ENCODE measurements around the gene GNG7.
"Not testable (repeated sequence)": the region's sequence is repeated elsewhere in the genome, so short reads cannot be mapped to it uniquely, and the experiment has no call there.

Gene GNG7

GRCh38 chr19:2711172-2711874, 8.8 kb upstream of the GNG7 start:
- DNase-seq = no peak

DNA sequence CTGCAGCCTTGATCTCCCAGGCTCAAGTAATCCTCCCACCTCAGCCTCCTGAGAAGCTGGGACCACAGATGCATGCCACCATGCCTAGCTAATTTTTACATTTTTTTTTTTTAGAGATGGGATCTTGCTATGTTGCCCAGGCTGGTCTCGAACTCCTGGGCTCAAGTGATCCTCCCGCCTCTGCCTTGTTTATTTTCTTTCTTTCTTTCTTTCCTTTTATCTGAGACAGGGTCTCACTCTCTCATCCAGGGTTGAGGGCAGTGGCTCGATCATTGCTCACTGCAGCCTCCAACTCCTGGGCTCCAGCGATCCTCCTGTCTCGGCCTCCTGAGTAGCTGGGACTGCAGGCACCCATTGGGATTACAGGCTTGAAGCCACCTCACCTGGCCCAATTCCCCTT, 3.8 kb upstream of the GNG7 start:
- DNase-seq = no peak

DNA sequence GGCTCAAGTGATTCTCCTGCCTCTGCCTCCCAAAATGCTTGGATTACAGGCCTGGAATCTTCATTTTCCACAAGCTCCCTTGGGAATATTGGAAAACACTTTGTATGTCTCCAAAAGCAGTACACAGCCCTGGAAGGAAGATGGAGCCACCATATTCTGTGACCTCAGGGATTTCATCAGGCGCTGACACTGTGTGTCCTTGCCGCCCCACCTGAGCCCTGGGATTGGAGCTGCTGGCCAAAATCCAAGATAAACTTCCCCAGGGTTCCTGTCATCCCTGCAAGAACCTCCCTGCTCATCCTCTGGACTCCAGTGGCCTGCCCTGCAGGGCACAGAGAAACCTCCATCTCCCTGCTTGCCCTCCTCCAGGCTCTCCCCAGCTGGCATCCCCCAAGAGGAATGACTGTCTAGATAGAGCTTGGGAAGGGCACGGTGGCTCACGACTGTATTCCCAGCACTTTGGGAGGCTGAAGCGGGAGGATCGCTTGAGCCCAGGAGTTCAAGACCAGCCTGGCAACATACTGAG, 1.3 kb upstream of the GNG7 start:
- no peak for DNase-seq

DNA sequence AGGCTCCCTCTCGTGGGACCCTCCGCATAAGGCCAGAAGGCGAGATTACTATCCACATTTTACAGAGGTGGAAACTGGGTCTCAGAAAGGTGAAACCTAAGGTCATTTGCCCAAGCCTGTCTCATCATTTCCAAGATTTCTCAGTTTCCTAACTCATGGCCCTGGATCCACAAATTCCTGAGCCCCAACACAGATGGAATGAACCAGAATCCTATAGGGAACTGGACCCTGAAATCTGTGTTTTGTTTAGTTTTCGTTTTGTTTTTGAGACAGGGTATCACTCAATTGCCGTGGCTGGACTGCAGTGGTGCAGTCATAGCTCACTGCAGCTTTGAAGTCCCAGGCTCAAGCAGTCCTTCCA, 563 bp upstream of the GNG7 start:
- no peak for DNase-seq

DNA sequence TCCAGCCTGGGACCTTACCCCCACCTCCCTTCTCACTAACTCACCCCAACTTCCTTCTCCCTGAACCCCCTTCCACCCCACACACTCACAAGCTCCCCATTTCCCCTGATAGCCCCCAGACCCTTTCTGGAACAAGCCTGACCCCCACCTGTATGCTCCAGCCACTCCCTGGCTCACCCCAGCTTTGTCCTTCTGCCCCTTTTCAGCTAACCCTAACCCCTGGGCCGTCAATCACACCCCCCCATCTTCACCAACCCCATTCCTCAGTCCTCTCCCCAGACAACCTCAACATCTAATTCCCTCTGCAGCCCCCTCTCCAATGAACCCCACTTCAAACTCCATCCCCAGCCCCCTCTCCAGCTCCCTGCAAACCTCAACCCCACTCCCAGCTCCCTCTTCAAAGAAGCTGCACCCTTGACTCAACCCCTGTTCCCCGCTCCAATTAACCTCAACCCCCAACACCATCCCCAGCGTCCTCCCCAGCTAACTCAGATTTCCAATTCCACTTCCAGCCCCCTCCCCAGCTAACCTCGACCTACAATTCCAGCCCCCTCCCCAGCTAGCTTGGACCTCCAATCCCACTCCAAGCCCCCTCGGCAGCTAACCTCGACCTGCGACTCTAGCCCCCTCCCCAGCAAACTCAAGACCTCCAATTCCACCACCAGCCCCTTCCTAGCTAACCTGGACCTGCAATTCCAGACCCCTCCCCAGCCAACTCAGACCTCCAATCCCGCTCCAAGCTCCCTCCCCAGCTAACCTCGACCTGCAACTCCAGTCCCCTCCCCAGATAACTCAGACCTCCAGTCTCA, 929 bp downstream of the GNG7 start:
- DNase-seq = no peak

GRCh38 chr19:2700660-2701360, 1.7 kb downstream of the GNG7 start:
- DNase-seq = no peak

DNA sequence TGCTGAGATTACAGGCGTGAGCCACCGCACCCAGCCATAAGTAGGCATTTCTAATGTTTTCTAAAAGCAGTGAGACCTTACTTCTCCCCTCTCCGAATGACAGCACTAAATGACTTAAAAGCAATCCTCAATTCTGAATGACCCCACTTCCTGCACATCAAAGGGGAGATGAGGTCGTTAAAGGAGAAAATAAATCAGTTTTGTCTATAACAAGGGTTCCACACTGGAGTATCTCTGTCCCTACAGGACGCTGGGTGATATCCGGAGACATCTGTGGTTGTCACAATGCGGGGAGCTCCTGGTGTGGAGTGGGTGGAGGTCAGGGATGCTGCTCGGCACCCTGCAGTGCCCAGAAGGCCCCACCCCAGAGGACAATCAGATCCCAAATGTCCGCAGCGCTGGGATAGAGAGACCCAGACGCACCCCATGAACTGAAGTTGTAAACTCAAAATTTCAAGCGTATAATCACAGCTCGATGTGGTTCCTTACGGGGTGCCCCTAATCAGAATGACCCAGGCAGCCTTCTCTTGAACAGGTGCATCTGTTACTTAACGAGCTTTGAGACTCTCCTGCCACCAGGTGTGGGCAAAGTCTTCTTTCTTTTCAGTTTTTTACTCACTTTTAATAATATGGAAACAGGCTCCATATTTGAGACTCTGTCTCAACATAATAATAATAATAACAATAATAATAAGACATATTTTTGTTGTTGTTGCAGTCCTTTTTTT, 2.9 kb downstream of the GNG7 start:
- DNase-seq = no peak

DNA sequence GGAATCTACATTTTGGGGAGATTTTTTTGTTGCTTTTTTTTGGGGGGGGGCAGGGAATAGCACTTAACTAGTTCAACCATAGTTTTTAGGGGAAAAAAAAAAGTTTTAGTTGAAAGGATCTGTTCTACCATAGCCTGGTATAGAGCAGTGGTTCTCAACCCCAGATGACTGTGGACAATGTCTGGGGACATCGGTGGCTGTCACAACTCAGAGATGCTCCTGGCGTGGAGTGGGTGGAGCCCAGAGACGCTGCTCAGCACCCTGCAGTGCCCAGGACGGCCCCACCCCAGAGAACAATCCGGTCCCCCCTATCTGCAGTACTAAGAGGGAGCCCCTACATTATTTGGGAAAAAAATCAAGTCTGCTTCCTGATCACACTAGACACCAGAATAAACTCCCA, 8.3 kb downstream of the GNG7 start:
- no peak for DNase-seq

DNA sequence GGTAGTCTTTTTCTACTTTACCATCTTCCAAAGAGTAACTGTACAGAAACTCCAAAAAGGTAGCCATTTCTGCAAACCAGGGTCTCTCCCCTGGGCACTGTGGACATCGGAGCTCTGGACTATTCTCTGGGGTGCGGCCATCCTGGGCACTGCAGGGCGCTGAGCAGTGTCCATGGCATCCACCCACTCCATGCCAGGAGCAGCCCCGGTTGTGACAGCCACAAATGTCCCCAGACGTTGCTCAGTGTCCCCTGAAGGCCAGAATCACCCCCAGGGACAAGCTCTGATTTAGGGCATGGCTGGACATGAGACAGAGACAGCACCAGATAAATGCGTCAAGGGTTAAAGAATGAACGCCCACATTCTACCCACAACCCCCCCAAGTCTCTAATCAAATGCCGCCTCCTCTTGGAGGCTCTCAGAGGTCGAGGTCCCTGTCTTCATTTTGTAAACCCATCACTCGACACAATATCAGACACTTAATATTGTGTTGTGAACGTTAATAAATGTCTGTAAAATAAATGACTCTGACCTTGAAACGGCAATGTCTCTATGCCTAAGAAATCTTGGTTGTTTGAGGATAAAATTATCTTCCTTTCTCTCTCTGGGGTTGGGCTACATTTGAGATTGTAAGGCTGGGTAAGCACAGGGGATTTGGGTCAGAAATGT, 8.9 kb downstream of the GNG7 start:
- no peak for DNase-seq

DNA sequence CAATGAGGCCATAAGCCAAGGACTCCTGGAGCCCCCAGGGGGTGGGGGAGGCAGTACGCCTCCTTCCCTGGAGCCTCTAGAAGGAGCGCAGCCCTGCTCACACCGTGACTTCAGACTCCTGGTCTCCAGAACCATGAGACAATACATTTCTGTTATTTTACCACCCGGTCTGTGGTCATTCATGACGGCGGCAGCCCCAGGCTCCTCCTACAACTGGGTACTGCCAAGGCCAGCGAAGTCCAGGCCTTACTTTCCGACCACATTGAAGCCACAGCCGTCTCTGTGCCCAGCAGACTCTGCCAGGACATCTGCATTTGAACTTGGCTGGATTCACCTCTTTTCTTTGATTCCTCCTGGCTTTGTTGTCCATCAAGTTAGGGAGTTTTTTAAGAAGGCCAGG, 10.5 kb downstream of the GNG7 start:
- no peak for DNase-seq

- no peak for DNase-seq
Observed at GRCh38 chr19:2690856-2691255, 11.6 kb downstream of the GNG7 start.

DNA sequence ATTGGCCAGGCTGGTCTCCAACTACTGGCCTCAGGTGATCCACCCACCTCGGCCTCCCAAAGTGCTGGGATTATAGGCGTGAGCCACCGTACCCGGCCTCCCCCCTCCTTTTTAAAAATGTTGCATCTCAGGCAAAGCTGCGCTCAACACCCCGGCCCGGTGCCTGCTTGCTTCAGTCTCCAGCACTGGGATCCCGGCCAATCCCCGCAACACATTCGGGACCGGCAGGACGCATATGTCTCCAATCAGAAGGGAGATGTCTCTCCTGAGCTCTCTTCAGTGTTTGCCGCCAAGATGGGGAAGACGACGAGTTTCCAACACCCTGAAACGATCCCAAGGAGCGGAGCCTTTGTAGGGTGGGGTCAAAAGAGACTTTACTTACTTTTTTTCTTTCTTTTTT, 16.1 kb downstream of the GNG7 start:
- DNase-seq = no peak

DNA sequence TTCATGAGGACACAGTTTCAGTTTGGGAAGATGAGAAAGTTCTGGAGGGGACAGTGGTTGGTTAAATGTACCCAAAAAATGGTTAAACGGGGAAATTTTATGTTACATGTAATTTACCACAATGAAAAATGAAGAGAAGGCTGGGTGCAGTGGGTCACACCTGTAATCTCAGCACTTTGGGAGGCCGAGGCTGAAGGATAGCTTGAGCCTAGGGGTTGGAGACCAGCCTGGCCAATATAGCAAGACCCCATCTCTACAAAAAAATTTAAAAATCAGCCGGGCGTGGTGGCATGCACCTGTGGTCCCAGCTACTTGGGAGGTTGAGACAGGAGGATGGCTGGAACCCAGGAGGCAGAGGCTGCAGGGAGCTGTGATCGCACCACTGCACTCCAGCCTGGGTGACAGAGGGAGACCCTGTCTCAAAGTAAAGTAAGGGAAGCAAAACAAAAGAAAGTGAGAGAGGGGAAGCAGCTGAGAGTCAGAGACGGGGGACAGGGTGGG, 17.2 kb downstream of the GNG7 start:
- no peak for DNase-seq

- no peak for DNase-seq
Observed at GRCh38 chr19:2683430-2684003, 19.0 kb downstream of the GNG7 start.

DNA sequence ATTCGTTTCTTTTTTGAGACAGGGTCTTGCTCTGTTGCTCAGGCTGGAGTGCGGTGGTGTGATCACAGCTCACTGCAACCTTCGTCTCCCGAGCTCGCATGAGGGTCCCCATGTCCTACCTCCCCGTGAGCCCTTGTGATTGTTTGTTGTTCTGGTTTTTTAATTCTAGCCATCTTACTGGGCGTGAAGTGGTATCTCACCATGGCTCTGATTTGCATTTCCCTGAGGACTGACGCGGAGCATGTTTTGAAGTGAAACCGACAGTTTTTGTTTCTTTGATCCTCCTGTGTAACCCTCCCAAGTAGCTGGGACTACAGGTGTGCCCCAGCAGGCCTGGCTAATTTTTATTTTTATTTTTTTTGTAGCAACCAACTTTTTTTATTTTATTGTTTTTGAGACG, 21.7 kb downstream of the GNG7 start:
- no peak for DNase-seq

DNA sequence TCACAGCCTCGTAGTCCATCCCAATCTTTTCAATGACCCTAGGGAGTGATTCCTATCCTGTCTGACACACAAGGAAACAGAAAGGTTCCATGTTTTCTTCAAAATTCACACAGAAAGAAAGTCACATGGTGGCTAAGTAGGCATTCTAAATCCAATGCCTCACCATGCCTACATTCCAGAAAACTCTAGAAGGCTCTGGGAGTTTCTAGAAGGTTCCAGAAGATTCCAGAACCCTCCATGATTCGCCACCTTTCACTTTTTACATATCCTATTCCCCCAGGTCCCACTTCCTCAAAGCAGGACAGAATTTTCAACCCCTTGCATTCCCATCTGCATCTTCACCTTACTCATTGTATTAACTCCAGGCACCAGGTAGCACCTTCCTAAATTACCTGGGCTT, 23.1 kb downstream of the GNG7 start:
- no peak for DNase-seq

DNA sequence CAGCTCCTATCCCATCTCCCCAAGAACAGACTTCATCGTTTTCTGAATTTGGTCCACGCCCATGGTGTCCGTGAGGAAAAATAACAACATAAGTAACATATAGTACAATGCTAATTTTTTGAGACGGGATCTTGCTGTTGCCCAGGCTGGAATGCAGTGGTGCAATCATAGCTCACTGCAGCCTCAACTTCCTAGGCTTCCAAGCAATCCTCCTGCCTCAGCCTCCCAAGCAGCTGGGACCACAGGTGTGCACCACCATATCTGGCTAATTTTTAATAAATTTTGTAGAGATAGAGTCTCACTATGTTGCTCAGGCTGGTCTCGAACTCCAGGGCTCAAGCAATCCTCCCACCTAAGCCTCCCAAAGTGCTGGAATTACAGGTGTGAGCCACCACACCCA, 23.5 kb downstream of the GNG7 start:
- not testable (repeated sequence) for DNase-seq

GRCh38 chr19:2678044-2678671, 24.3 kb downstream of the GNG7 start:
- no peak for DNase-seq

- no peak for DNase-seq
Observed at GRCh38 chr19:2676823-2677222, 25.7 kb downstream of the GNG7 start.

DNA sequence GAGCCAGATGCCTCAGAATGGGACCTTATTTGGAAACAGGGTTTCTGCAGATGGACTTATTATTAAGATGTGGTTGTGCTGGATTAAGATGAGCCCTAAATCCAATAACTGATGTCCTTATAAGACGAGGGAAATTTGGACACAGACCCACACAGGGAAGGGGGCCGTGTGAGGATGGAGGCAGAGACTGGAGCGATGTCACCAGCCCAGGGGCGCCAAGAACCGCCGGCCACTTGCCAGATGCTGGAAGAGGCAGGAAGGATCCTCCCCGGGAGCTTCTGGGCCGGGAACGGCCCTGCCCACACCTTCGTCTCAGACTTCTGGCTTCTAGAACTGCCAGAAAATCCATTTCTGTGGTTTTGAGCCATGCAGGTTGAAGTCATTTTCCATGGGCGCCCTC, 26.6 kb downstream of the GNG7 start:
- DNase-seq = no peak

DNA sequence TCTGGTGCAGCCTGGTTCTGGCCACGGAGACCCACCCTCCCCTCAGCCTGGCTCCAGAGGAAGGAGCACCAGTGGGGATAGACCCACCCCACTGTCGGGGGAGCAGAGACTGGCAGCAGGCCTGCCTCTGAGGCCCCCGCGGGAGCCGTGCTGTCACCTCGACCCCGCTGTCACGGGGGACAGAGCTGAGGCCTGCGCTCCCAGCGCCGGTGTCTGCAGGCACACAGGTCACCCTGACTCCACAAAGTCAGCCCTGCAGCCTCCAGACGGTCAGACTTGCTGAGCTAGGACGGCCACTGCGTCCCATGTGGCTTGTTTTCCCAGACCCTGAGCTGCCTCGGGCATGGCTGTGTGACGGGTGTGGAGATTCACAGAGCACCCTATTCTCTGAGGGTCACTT, 32.3 kb downstream of the GNG7 start:
- no peak for DNase-seq
